Lower lobe of right lung (tissue), 2 donors: ENCODE data around the gene TMEM169. TPM values are rescaled to one million over a fixed set of nuclear protein-coding genes. Genes with fewer than 3 reads are reported as not detected.

Source experiments
- ATAC-seq, 2 donors: fragments of 200-7000 bp; cut with Tn5 transposase; one replicate each; pipeline ENCODE4 v1.9.1; 2020 to 2022; ENCODE audit warnings: mild to moderate bottlenecking in 2 of 2, moderate library complexity in 2 of 2
- DNase-seq: peaks from one replicate; pipeline ENCODE4 v3.0.0-alpha.2; 2020
- H3K27ac ChIP-seq: fragments of 200-600 bp; one replicate; pipeline ENCODE4 v1.8.0; 2022
- H3K27me3 ChIP-seq: fragments of 200-600 bp; one replicate; pipeline ENCODE4 v1.8.0; 2022; ENCODE audit warnings: low read depth
- H3K36me3 ChIP-seq: fragments of 200-600 bp; one replicate; pipeline ENCODE4 v1.8.0; 2022; ENCODE audit warnings: mild to moderate bottlenecking
- H3K4me1 ChIP-seq: fragments of 200-600 bp; one replicate; pipeline ENCODE4 v1.8.0; 2022
- H3K4me3 ChIP-seq: fragments of 200-600 bp; one replicate; pipeline ENCODE4 v1.8.0; 2022; ENCODE audit warnings: mild to moderate bottlenecking
- H3K9me3 ChIP-seq: fragments of 200-600 bp; one replicate; pipeline ENCODE4 v1.8.0; 2022
- intact Hi-C: fragments of 100-400 bp; cut with DNase I; formaldehyde crosslinking; loops from one replicate; pipeline ENCODE4 v1.11.0; 2022
- total RNA-seq: library from RNA; stranded (reverse); fragmentation: NEBNext Ultra II Directional; extraction: Animal tissue kit (Norgen Biotek cat#: 25700); gene quantifications from one replicate; pipeline ENCODE4 v1.2.1, GENCODE V29; 2021
- TF ChIP-seq, protein P1 (sequence below): fragments of 200-600 bp; IDR thresholded peaks from one replicate; pipeline ENCODE4 v1.8.0; 2022; ENCODE audit warnings: antibody characterized with exemption, mild to moderate bottlenecking
- donor health status: DM: no; HTN: yes; CAD: no; lungs with severe emphysema.

The TMEM169 gene
- total RNA-seq, 1 donor from 2014 or later: 1.2 TPM

DNA sequence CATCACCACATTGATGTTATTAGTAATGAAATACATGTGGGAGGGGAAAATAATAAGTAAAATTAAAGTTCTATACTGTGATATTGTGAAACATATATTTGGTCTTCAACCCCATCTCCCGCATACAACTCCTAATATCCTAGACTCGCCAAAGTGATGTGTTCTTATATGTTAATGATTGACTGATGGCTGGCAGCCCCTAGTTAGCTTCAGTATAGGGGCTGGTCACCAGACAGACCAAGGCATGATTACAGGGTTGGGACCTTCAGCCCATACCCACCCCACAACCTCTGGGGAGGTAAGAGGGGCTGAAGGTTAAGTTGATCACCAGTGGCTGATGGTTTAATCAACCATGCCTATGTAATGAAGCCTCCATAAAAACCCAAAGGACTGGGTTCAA lies 40.3 kb upstream of the TMEM169 start:
- Histone ChIP-seq H3K9me3 (no peaks in the 10 kb centered on the region), H3K4me3 (no peak overlapping the region), H3K27me3 (no peaks in the 10 kb centered on the region), H3K36me3 (peaks cover 64% of the 10 kb centered on the region), H3K4me1 (no peaks in the 10 kb centered on the region), H3K27ac (no peak overlapping the region)
- TF ChIP-seq, protein P1, sequence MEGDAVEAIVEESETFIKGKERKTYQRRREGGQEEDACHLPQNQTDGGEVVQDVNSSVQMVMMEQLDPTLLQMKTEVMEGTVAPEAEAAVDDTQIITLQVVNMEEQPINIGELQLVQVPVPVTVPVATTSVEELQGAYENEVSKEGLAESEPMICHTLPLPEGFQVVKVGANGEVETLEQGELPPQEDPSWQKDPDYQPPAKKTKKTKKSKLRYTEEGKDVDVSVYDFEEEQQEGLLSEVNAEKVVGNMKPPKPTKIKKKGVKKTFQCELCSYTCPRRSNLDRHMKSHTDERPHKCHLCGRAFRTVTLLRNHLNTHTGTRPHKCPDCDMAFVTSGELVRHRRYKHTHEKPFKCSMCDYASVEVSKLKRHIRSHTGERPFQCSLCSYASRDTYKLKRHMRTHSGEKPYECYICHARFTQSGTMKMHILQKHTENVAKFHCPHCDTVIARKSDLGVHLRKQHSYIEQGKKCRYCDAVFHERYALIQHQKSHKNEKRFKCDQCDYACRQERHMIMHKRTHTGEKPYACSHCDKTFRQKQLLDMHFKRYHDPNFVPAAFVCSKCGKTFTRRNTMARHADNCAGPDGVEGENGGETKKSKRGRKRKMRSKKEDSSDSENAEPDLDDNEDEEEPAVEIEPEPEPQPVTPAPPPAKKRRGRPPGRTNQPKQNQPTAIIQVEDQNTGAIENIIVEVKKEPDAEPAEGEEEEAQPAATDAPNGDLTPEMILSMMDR: no peak
- intact Hi-C loops: no loop called here
- no peak for DNase-seq
- no peak for ATAC-seq

DNA sequence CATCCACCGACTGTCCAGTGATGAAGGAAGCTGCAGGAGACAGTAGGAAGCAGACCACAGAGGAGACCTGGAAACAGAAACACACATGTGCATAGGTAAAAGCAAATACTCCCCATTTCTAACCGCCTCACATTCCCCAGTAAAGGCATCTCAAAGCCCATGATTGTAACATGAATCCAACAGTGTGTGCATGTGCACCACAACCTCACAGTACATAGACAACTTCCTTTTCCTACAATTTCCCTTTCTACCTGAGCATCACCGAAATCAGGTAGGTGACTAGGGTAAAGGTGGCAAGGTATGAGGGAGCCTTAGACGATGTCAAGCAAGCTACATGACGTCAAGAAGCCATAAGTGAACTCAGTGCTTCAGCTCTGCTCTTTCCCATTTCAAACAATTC lies 37.8 kb upstream of the TMEM169 start:
- no peak for DNase-seq
- peaks cover 68% of the 10 kb centered on the region for H3K36me3 ChIP-seq
- TF ChIP-seq, protein P1: no peak

DNA sequence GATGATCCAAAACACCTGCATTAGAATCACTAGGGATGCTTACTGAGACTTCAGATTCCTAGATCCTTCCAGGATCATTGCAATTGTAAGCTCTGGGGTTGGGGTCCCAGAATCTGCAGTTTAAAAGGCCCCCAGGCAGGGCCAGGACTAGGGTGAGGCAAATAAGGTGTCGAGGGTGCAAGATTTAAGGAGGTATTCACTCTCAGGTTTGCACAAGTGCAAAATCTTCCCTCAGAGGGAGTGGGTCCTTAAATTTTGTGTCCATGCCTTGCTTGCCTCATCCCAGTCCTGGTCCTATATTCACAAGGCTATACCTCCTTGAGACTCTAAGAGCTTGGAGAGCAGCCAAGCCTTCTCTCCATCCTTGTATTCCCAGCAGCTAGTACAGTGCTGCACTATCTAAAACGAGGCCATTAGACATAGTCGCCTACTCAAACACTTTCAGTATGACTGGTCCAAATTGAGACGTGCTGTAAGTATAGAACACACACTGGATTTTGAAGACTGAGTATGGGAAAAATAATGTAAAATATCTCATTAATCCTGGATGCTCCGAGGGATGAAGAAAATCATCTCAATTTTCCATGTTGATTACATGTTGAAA lies 36.7 kb upstream of the TMEM169 start:
- TF ChIP-seq, protein P1: no peak
- no peaks in the 10 kb centered on the region for H3K27me3 ChIP-seq
- H3K27ac ChIP-seq: no peak overlapping the region
- DNase-seq (no peak), ATAC-seq (no peak)
- no peak overlapping the region for H3K4me3 ChIP-seq
- peaks cover 64% of the 10 kb centered on the region for H3K36me3 ChIP-seq
- H3K4me1 ChIP-seq: no peaks in the 10 kb centered on the region
- intact Hi-C loops: no loop called here
- no peaks in the 10 kb centered on the region for H3K9me3 ChIP-seq

More for the DNA sequence above, 37.8 kb upstream of the TMEM169 start:
- intact Hi-C loops: no loop called here
- no peaks in the 10 kb centered on the region for H3K27me3 ChIP-seq
- no peak for ATAC-seq
- no peak overlapping the region for H3K27ac ChIP-seq
- no peaks in the 10 kb centered on the region for H3K9me3 ChIP-seq
- no peak overlapping the region for H3K4me3 ChIP-seq
- no peaks in the 10 kb centered on the region for H3K4me1 ChIP-seq

DNA sequence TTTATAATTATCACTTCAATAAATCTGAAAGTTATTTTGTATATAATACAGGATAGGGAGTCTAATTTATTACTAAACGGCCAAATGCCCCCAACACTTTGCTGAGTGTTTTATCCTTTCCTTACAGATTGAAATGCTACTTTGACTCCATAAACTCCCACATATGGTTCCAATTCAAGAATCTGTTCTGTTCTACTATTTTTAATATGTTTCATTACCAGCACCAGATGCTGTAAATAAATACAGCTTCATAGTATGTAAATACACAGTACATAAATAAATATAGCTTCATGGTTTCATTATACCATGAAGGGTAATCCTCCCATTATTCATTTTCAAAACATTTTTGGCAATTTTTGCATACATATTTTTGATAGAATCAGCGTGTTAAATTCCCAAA lies 34.3 kb upstream of the TMEM169 start:
- ATAC-seq: no peak
- H3K36me3 ChIP-seq: peaks cover 42% of the 10 kb centered on the region
- intact Hi-C loops: no loop called here

DNA sequence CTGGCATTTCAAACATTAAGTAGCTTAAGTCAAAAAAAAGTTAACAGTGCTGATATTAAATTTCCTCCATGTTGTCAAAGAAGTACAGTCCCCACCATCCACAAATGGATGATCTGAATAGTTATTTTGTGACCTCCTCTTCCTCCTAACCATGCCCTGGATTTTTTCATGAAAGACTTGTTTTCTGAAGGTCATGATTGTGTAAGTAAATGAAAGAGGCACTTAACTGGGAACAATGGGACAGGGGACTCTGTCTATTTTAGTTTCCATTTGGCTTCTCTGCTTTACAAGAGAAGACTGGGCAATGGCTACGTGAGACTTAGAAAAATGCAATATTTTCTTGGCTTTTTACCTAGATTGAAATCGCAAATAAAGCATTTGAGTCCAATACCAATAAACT lies 32.3 kb upstream of the TMEM169 start:
- Histone ChIP-seq H3K9me3 (no peaks in the 10 kb centered on the region), H3K27ac (no peak overlapping the region), H3K36me3 (peaks cover 28% of the 10 kb centered on the region), H3K4me3 (no peak overlapping the region), H3K4me1 (no peaks in the 10 kb centered on the region), H3K27me3 (no peaks in the 10 kb centered on the region)
- DNase-seq (no peak), ATAC-seq (no peak)
- intact Hi-C loops: no loop called here
- TF ChIP-seq, protein P1: no peak

More for the DNA sequence above, 34.3 kb upstream of the TMEM169 start:
- Histone ChIP-seq H3K27ac (no peak overlapping the region), H3K4me1 (no peaks in the 10 kb centered on the region), H3K9me3 (no peaks in the 10 kb centered on the region), H3K27me3 (no peaks in the 10 kb centered on the region), H3K4me3 (no peak overlapping the region)
- DNase-seq: no peak
- TF ChIP-seq, protein P1: no peak
